Renal cortical epithelial cell (primary cell): ENCODE results near the gene ZSWIM8. TPM values are rescaled to one million over a fixed set of nuclear protein-coding genes. Genes with fewer than 3 reads are reported as not detected.
A peak's percentile ranks its signal among the peaks of the same experiment; 100 is the strongest.
"Not testable (repeated sequence)": the region's sequence is repeated elsewhere in the genome, so short reads cannot be mapped to it uniquely, and the experiment has no call there.

ENCODE experiments used
- DNase-seq: peaks from one replicate; pipeline ENCODE4 v3.0.0-alpha.2; 2011; ENCODE audit warnings: low read depth
- total RNA-seq: library from RNA; depleted of rRNA; stranded (reverse); fragments of >200 nt; gene quantifications from 2 replicates; pipeline ENCODE4 v1.2.3, GENCODE V29; 2014

ZSWIM8 gene, protein sequence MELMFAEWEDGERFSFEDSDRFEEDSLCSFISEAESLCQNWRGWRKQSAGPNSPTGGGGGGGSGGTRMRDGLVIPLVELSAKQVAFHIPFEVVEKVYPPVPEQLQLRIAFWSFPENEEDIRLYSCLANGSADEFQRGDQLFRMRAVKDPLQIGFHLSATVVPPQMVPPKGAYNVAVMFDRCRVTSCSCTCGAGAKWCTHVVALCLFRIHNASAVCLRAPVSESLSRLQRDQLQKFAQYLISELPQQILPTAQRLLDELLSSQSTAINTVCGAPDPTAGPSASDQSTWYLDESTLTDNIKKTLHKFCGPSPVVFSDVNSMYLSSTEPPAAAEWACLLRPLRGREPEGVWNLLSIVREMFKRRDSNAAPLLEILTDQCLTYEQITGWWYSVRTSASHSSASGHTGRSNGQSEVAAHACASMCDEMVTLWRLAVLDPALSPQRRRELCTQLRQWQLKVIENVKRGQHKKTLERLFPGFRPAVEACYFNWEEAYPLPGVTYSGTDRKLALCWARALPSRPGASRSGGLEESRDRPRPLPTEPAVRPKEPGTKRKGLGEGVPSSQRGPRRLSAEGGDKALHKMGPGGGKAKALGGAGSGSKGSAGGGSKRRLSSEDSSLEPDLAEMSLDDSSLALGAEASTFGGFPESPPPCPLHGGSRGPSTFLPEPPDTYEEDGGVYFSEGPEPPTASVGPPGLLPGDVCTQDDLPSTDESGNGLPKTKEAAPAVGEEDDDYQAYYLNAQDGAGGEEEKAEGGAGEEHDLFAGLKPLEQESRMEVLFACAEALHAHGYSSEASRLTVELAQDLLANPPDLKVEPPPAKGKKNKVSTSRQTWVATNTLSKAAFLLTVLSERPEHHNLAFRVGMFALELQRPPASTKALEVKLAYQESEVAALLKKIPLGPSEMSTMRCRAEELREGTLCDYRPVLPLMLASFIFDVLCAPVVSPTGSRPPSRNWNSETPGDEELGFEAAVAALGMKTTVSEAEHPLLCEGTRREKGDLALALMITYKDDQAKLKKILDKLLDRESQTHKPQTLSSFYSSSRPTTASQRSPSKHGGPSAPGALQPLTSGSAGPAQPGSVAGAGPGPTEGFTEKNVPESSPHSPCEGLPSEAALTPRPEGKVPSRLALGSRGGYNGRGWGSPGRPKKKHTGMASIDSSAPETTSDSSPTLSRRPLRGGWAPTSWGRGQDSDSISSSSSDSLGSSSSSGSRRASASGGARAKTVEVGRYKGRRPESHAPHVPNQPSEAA (N-terminal part only)
- total RNA-seq: 37.5 and 66.9 TPM in 2 replicates

DNA sequence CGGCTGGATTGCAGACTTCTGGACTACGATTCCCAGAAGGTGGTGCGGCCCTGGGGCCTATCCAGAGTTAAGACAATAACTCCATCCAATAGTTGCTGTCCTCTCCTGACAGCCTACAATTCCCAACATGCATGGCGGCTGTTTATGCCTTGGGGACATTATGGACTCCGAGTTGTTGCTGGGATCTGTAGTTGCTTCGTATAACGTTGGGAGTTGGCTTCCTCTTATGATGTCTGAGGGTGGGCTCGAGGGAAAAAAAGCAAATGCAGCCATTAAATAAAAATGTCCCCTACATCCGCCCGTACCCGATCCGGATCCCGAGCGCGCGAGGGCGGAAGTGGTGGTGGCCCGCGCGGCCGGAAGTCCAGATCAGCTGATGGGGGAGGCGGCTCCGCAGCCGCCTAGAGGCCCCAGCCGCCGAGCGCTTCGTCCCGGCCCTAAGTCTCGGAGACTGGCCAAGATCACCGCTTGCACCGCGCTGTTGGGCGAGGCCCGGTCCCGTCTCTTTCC, at the start of gene ZSWIM8:
Gene ZSWIM8 (plus strand): TSS at position 396 of the 510 bp plus-strand sequence. CDS start 273 bp downstream, outside the sequence.
- DNase-seq: peak; percentile 95

DNA sequence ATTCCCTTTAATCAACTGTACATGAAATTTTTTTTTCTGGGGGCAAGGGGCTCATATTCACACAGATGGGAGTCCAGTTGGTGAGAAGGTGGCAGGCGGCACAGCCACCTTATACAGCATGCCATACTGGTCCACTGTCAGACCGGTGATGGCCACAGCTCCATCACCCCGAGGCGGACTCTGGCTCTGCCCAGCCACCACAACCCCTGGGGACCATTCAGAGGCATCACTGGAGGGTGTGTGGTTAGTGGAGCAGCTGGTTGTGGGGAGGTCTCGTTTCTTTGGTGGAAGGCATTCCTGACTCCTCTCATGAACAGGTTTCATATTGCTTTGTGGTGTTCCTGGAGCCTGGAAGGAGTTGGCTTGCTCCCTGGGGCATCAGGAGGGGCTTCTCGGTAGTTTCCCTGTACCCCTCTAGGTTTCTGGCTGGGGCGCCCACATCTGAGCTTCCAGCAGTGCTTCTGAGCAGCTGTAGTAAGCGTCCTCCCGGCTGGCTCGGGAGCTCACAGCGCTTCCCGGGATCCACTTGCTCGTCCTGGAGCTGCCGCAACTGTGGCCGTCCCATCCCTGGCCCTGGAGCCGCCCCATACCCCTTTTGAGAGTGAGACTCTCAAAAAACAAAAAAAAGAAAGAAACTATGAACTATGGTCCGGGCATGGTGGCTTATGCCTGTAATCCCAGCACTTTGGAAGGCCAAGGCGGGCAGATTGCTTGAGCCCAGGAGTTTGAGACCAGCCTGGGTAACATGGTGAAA, 44.7 kb upstream of the ZSWIM8 start:
- DNase-seq: not testable (repeated sequence)

DNA sequence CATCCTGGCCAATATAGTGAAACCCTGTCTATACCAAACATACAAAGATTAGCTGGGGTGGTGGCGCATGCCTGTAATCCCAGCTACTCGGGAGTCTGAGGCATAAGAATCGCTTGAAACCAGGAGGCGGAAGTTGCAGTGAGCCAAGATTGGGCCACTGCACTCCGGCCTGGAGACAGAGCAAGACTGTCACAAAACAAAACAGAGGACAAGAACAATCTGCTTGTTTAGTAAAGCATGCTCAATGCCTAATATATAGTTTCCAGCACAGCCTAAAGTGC, 43.0 kb upstream of the ZSWIM8 start:
- DNase-seq: no peak

DNA sequence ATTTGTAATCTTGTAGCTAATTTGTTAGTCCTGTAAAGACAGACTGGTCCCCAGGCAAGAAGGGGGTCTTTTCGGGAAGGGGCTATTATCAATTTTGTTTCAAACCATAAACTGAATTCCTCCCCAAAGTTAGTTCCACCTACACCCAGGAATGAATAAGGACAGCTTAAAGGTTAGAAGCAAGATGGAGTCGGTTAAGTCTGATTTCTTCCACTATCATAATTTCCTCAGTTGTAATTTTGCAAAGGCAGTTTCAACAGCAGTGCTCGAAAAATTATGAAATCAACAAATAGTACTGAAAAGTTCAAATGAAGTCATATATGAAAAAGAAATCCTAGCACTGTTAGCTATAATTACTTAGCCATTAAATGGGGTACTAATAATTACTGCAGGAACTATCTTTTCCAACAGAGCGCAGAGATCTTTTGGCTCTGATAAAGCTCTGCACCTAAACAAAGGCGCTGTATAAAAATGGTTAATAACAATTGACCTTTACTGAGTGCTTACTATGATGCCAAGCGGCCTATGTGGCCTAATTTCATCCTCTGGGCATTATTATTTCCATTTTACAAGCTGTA, 42.0 kb upstream of the ZSWIM8 start:
- DNase-seq: no peak

DNA sequence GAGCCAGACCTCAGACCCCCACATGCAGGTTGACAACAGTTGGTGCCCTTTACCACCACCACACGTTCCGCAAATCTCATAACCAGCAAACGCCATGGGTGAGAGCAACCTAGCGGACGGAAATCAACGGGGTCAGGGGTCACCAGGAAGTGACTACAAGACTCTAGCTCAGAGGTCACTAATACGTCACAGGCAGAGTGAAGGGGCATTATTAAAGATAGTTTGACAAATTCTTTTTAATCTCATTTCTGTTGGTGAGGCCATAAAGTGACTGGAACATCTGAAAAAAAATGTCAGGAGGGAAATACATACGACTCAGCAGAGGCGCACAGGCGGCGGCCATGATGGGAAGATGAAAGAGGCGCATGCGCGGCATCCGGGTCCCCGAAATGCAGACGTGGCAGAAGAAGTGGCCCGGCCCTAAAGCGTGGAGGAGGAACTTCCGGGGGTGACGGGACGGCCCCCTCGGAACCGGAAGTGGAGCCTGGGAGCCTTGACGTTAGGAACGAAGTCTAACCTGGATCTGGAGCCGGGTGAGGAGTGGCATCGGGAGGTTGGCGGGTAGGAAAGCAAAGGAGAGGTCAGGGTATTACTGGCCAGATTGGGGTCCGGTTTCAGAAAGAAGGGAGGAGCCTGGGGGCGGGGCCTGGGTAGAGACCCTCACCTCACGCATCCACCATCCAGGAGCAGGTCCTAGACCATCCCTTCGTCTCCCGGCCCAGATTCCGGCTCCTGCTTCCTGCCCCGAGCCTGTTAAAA, 41.3 kb upstream of the ZSWIM8 start, which contains the start of gene SEC24C:
Gene SEC24C (plus strand): TSS at position 468 of the 759 bp plus-strand sequence. CDS start 2,461 bp downstream, outside the sequence.
- peak; percentile 88 for DNase-seq

DNA sequence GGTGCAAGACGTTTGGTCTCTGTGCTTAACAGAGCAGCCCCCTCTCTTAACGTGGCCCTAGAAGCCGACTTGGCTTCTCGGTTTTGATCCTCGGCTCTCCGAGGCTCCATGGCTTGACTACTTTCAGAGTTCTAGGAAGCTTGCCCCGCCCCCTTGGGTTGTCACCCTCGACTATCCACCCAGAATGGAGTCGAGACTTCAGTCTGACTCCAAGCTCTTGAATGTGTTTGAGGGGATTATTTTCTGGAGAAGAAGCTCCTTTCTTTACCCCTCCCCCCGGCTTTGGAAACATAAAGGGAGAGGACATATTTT, 40.8 kb upstream of the ZSWIM8 start:
- DNase-seq: peak; percentile 43

DNA sequence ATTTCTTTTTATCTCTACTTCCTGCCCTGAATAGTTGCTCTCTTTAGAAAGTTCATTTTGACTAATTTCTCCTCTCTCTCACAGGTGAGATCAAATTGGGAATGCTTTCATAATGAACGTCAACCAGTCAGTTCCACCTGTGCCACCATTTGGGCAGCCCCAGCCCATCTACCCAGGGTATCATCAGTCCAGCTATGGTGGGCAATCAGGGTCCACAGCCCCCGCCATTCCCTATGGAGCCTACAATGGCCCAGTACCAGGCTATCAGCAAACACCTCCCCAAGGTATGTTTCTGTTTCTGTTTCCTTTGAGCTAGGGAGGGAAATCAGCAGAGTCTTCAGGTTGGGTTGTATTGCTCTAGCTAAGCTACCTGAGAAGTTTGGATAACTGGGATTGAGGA, 38.7 kb upstream of the ZSWIM8 start:
- no peak for DNase-seq

DNA sequence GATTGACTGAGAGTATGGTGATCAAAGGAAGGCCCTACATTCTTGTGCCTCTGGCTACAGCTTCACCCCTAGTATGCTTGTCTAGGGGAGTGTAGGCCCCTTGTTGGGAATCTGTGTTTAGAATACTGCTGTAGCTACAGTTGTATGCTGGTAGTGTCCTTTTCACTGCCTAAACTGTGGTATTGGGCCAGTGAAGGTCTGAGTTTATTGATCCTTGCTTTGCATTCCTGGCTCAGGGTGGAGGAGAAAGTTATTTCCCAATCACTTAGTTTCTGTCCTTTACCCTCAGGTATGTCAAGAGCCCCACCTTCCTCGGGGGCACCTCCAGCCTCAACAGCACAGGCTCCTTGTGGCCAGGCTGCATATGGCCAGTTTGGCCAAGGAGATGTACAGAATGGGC, 34.6 kb upstream of the ZSWIM8 start:
- no peak for DNase-seq

DNA sequence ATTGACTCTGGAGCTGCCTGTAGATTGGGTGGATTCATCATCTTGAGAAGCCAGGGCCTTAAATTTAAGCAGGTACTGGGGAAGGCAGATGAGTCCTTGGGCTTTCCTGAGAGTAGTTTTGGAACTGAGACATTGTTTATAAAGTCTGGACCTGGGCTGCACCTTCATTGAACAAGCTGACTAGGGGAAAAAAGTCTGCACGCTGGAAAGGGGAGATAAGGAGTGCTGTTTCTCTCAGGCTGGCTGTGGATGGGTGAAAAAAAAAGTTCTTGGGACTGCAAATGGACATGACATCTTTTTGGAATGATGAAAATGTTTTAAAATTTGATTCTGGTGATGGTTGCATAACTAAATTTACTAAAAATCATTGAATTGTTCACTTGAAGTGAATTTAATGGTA, 29.2 kb upstream of the ZSWIM8 start:
- no peak for DNase-seq

DNA sequence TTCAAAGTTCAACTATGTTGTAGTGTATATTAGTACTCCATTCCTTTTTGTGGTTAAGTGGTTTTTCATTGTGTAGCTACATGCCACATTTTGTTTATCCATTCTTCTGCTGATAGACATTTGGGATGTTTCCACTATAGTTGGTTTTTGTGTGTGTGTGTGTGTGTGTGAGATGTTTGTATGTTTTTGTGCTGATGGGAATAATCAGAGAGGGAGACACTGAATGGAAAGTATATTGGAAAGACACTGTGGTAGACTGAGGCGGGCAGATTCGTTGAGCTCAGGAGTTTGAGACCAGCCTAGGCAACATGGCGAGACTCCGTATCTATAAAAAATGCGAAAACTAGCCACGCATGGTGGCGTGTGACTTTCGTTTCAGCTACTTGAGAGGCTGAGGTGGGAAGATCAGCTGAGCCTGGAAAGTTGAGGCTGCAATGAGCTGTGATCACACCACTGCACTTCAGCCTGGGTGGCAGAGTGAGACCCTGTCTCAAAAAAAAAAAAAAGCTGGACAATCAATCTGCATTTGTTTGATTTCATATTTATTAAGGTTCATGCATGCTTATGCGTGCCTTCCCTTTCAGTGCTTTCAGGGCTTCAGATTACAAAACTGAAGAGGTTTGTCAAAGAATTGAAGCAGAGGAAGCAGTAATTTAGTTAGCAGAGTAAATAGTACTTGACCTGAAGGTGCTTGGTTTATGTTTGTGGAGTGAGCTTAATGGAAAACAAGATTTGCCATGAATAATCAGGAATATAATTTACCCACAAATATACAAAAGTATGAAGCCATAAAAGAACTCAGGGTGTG, 26.5 kb upstream of the ZSWIM8 start:
- DNase-seq: no peak

DNA sequence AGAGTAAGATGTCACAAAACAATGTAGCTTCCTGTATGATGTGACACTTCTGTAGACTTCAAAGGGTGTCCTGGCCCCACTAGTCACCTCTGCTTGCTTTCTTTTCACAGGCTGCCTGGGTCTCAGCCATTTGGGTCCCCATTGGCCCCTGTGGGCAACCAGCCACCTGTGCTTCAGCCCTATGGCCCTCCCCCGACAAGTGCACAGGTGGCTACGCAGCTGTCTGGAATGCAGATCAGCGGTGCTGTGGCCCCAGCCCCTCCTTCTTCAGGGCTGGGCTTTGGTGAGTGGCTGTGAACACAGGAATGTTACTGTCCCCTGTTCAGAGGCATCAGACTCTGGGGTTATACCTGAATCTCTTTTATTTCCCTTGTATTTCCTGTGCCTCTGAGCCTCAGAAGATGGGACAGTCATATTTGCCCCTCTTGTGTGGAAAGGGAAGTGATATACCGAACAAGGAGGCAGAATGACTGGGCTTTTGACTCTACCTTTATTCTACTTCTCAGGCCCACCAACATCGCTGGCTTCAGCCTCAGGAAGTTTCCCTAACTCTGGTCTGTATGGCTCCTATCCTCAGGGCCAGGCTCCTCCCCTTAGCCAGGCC, 25.8 kb upstream of the ZSWIM8 start:
- no peak for DNase-seq

DNA sequence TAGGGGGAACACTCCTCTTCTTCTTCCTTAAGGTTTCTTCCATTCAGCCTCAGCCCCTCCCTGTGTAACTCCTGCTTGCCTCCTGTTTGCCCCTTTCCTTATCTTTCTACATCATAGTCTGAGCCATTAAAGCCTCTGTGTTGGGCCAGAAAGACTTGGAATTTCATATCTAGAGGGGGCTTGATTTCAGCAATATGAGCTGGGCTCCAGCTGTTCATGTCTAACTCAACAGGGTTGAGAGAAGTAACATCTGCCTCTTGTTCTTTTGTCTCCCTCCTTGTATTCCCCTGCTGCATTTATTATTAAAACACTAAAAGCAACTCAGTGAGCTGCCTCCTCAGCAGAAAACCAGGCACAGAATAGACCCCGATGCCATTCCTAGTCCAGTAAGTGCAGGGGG, 23.6 kb upstream of the ZSWIM8 start:
- no peak for DNase-seq

DNA sequence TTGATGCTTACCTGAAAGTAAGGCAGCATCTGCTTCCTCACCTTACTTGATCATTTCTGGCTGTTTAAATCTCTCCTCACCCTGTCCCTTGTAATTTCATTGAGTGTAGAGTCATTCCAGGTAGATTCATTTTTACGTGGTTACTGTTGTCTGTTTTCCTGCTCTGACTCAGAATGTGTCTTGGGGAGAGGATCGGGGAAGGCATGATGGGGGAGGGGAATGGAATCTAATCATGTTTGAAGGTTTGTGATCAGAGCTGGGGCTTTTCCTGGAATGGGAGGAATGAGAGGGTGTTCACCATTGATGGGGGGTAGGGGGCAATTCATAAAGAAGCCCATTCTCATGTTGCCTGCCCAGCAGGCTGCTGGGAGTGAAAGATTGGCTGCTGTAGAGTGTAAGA, 22.5 kb upstream of the ZSWIM8 start:
- peak; percentile 64 for DNase-seq

DNA sequence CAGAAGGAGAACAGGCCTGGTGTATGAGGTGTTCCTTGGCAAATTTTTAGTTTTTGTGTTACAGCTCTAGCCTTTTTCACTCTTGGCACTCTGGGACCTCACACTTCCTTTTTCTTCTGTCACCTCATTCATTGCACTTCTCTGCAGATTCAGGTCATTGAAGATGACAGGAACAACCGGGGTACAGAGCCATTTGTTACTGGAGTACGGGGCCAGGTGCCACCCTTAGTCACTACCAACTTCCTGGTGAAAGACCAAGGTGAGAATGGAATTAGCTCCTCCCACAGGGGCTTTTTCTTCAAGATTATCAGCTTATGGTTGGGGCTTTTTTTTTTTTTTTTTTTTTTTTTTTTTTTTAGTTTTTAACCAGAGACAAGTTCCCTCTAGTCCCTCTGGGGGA, 22.1 kb upstream of the ZSWIM8 start:
- no peak for DNase-seq

DNA sequence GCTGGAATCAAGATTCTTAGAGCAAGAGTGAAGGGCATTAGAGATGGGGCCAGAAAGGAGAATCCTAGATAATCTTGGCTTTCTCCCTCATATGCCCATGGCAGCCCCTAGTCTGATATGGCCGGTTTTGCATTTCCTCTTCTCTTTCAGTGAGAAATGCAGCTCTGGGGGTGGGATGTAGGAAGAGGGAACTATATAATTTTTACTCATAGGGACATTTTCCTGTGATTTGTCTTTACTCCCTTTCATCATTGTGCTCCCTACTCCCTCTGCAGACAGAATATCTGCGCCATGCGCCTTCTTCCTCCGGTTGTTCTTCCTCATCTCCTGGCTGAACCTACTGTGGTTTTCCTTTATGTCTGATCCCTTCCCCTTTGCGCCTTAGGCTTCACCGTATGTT, 20.3 kb upstream of the ZSWIM8 start:
- no peak for DNase-seq

DNA sequence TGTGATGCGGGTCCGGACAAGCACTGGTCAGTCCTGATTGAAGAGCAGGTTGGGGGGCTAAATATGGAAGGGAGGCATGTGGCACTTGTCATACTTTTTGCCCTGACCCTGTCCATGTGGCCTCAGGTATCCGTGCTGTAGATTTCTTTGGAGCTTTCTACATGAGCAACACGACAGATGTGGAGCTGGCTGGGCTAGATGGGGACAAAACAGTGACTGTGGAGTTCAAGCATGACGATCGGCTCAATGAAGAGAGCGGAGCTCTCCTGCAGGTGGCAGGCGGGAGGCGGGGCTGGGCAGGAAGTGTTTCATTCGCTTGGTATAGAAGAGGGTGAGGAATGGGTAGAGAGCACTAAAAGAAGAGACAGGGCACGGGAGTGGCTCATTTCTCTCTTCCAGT, 16.5 kb upstream of the ZSWIM8 start:
- DNase-seq: no peak

DNA sequence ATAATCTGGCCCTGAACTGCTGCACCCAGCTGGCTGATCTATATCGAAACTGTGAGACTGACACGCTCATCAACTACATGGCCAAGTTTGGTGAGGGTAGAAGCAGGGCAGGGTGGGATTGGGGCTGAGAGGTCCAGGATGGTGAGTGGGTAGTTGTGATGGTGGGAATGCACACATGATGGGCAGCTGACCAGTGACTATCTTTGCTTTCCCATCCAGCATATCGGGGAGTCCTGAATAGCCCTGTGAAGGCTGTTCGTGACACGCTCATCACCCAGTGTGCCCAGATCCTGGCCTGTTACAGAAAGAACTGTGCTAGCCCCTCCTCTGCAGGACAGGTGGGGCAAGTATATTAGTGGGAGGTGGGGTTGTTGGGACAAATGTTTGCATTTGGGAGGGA, 16.0 kb upstream of the ZSWIM8 start:
- DNase-seq: no peak

DNA sequence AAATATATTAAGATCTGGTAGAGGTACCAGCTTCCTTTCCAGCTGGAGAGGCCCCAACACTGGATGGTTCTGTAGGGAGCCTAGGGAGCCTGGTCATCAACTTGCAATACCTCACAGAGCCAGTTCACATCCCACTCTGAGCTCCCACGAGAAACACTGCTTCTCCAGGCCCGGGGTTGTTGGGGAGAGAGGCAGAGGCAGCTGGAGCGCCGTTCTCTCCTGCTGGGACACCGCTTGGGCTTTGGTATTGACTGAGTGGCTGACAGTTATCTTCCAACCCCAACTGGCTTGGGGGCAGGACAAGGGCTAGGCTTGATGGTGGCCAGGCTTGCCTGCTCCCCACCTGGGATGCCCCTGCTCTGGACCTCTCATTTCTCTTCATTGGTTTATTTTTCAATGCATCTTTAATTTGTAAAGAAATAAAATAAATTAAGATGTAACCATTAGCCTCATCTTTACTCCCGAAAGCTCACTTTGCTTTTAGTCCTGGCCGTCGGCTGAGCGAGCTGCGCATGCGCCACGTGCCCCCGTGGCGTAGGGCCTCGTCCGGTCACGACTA, 13.6 kb upstream of the ZSWIM8 start:
- DNase-seq: peak; percentile 44
